NCI-H510A treated with DMSO at 0.1 percent for 48 hours (cell line): ENCODE measurements around the gene TRAF4.
A peak's percentile ranks its signal among the peaks of the same experiment; 100 is the strongest.
"Not testable (repeated sequence)": the region's sequence is repeated elsewhere in the genome, so short reads cannot be mapped to it uniquely, and the experiment has no call there.

ENCODE experiments used
- DNase-seq: peaks from one replicate; lab custom pipeline; 2025; lab: John Stamatoyannopoulos, UW

TRAF4 gene

DNA sequence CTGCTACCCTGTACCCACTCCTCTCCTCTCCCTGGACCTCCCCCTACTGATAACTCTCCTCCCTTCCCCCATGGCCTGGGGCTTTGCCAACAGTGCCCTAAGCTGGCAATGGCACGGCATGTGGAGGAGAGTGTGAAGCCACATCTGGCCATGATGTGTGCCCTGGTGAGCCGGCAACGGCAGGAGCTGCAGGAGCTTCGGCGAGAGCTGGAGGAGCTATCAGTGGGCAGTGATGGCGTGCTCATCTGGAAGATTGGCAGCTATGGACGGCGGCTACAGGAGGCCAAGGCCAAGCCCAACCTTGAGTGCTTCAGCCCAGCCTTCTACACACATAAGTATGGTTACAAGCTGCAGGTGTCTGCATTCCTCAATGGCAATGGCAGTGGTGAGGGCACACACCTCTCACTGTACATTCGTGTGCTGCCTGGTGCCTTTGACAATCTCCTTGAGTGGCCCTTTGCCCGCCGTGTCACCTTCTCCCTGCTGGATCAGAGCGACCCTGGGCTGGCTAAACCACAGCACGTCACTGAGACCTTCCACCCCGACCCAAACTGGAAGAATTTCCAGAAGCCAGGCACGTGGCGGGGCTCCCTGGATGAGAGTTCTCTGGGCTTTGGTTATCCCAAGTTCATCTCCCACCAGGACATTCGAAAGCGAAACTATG is 5.2 kb downstream of the TRAF4 start:
- DNase-seq, result no peak

DNA sequence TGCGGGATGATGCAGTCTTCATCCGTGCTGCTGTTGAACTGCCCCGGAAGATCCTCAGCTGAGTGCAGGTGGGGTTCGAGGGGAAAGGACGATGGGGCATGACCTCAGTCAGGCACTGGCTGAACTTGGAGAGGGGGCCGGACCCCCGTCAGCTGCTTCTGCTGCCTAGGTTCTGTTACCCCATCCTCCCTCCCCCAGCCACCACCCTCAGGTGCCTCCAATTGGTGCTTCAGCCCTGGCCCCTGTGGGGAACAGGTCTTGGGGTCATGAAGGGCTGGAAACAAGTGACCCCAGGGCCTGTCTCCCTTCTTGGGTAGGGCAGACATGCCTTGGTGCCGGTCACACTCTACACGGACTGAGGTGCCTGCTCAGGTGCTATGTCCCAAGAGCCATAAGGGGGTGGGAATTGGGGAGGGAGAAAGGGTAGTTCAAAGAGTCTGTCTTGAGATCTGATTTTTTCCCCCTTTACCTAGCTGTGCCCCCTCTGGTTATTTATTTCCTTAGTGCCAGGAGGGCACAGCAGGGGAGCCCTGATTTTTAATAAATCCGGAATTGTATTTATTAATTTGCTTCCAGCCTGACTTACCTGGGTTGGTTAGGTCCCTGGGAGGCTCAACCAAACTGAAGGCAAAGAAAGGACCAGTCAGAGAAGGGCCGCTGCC is 5.8 kb downstream of the TRAF4 start:
- DNase-seq, result no peak

DNA sequence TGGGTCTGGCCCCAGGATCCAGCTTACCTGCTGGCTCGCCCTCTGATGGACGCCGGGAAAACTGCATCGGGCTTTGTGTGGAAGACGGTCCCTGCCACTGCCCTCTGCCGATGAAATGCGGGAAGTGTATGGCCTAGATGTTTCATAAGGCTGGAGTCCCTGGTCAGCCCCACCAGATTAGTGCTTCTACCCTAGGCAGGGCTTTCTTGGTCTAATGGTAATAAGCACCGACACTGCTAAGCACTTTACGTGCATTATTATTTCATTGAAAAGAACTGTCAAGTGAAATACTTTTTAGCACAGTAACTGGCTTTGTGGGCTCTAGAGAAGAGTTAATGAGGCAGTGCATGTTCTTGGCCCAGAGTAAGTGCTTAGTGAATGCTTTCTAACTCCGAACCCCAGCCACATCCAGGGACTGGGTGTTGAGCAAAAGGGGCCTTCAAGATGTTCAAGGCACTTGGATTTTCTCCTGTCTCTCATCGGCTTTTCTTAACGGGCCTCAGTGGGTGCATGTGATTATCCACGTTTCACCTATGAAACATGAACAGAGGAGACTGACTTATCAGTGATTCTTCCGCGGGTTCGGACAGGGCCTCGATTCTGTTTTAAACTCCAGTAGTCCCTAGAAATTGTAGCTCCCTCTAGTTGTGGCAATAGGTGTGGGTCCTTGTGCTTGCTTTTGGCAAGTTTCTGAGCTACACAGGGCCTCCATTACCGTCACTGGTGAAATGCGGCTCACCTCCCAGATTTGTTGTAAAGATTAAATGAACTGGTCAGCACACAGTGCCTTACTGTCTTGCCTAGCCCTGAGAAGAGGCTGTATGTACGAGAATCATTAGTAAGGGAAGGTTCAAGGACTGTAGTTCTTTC is 6.6 kb downstream of the TRAF4 start:
- DNase-seq, result peak; percentile 96

DNA sequence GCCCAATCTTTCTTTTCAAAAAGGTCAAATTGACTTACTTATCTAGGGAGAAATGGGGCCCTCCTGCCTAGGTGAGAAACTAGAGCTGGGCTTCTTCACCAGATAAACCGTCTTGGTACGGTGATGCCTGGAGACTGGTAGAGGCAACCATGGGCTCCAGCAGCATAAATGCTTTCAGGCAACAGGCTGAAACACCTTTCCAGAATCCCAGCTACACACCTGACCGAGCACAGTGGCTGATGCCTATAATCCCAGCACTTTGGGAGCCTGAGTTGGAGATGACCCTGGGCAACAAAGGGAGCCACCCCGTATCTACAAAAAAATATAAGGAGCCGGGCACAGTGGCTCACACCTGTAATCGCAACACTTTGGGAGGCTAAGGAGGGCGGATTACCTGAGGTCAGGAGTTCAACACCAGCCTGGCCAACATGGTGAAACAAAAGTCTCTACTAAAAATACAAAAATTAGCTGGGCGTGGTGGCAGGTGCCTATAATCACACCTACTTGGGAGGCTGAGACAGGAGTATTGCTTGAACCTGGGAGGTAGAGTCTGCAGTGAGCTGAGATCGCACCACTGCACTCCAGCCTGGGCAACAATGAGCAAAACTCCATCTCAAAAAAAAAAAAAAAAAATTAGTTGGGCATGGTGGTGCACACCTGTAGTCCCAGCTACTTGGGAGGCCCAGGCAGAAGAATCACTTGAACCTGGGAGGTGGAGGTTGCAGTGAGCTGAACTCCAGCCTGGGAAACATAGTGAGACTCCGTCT is 8.0 kb downstream of the TRAF4 start:
- no peak for DNase-seq

DNA sequence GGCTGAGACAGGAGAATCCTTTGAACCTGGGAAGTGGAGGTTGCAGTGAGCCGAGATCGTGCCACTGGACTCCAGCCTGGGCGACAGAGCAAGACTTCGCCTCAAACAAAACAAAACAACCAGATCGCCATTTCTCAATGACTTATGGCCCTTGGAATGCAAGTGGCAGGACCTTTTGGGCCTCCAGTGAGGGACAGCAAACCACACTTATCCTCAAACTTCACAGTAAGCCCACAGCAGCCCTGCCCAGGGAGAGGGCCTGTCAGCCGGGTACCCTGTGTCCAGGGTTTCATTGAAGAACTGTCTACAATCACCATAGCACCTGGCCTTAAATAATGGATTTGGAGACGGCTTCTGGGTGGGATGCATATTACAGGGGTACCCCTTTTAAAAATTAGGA is 11.7 kb downstream of the TRAF4 start:
- no peak for DNase-seq

DNA sequence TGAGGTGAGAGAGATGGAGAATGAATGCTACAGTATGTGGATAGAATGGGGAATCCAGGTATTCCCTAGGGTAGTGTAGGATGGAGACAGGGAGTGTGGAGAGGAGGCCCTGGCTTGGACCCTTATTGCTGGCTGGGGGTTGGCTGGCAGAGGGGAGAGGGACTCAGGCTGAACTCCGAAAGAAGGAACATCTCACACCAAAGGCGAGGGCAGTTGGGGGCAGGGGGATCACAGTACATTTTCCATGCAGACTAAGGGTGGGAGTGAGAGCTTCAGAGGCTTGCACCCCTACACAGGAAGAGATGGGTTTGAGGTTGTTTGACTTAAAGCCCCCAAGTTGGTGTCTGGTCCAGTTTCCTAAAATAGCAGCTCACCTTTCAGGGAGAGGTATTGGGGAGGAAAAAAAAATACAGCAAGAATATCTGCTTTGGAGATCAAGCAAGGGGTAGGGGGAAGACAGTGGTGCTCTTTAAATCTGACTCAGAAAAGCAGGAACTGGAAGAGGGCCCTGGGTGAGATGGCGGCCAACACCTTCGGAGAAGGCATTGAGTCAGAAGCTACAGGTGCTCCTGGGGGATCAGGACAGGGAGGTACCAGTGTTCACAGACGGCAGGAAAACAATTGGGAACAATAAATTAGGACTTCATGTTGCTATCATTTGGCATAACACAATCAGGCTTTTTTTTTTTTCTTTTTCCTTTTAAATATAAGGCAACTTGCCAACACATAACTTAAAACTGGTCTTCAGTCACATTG is 12.4 kb downstream of the TRAF4 start:
- DNase-seq, result no peak

DNA sequence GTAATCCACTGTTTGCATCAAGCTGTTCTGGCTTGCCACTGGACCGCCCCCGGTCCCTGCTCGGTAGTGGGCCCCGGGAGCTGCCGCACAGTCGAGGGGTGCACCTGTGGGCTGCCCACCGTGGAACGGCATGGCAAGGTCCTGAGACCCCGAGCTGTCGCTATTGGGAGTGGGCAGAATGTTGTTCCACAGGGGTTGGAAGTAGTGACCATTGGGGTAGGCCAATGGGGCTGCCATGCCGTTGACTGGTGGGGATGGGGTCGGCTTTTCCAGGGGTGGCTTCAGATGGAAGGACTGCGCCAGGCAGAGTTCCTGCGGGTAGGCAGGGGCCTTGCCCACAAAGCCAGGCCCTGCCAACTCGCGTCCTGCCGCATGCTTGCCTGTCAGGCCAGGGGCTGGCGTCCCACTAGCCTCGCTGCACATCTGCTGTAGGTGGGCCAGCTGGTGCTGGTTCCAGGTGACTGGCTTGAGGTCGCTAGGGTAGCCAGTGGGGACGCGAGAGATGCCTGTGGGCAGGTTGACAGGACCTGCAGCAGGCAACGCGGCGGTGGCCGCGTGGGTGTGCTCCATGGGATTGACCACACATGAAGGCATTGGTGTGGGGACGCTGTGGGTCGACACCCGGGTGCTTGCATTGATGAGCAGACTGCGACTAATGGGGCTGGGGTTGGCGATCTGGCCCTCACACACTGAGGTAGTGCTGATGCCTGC is 14.8 kb downstream of the TRAF4 start:
- no peak for DNase-seq

DNA sequence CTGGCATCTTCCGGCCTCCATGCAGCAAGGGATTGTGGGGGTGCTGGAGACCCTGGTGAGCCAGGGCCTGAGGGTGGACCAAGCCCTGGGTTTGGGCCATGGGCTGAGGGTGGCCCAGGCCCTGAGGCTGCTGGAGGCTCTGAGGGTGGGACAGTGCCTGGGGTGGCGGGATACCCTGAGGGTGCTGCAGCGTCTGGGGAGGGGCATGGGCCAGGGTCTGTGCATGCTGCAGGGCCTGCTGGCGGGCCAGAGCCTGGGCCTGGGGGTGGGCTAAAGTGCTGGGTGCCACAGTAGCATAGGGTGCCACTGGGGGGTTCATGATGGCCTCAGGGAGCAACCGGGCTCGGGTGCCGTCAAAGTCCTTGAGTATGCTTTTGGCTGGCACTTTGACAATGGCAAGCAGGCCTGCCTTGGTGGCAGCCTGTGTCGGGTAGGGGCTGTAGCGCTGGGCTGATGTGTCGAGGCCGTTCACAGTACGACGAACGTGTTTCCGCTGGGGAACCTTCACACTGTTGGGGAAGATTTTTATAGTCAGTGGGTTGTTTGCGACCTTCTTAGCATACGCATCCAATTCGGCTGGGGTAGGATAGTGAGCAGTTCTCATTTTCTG is 15.6 kb downstream of the TRAF4 start:
- no peak for DNase-seq

DNA sequence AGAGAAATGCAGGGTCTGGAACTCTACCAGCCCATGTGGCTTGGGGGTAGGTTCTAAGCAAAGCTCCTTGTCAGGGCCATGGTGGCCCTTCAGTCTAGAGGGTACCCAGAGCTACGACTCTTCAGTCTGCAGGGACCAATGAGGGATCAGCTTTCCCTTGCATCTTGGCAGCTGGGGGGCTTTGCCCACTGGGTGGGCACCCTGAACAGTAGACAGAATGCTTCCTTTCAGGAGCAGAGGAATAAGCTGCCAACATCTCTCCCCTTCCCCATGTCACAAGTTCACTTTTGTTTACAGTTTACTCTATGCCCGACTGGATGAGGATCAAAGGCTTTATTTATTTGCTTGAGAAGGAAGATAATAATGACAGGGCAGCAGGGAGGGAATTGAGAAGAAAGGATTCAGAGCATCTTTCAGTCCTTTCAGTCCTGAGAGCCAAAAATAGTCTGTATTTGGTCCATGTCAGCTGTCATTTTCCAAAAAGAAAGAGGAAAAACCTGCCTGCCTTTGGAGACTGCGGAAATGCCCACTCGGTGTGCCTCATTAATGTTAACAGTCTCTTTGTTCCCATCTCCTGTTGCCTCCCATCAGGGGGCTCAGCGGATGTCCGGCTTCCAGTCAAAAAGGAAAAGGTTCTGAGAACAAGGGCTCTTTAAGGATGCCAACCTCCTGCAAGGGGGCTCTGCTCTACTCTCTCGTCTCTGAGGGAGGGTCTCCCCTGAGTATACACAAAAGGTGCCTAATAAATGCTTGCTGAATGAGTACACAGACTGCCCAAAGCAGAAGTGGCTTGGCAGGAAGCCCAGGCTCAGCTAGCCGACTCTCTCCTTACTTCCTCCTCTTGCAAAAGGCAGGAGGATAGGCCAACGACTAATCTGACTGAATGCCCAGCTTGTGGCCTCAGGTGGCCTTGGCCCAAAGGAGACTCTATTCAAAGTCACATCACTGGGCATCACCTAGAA is 17.1 kb downstream of the TRAF4 start:
- DNase-seq, result peak; percentile 58

DNA sequence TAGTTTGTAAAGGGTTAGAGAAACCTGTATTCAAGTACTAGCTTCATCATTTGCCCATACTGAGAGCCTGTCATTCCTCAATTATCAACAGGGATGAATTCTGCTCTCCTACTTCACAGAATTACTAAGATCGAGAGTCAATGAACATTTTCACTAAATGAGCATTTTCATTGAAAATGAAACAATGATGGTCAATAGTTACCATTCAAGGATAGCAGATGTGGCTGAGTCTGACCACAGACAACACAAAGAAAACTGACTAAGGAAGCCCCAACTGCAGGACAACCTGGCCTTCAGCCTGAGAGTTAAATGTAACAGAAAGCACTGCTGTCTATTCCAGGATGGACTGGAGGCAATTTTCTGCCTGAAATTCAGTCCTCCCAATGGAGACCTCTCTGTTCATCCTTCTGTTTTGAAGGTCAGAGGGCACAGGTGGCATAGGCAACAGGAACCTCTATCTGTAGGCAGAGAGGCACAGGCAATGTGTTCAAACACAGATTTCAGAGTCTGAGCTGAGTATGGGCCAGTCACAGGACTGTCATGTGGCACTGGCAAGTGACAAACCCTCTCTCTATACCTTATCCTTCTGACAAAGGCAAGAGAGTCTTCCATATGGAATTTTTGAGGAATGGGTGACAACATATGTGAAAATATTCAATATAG is 19.5 kb downstream of the TRAF4 start:
- DNase-seq, result no peak

DNA sequence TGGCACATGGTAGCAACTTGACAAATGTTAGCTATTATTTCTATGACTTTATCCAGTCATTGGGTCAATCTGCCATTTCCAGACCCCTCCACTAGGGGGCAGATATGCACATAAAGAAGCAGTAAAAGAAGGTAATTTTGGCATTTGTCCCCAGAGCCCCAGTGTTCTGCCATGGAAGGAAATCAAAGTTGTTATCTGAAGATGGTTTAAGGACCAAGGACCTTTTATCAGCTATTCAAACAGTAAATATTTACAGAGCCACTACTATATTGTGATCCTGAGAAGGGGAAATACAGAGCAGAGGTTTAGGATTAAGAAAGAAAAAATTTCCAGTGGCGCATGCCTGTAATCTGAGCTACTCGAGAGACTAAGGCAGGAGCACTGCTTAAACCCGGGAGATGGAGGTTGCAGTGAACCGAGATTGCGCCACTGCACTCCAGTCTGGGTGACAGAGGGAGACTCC is 20.0 kb downstream of the TRAF4 start:
- DNase-seq, result peak; percentile 83

DNA sequence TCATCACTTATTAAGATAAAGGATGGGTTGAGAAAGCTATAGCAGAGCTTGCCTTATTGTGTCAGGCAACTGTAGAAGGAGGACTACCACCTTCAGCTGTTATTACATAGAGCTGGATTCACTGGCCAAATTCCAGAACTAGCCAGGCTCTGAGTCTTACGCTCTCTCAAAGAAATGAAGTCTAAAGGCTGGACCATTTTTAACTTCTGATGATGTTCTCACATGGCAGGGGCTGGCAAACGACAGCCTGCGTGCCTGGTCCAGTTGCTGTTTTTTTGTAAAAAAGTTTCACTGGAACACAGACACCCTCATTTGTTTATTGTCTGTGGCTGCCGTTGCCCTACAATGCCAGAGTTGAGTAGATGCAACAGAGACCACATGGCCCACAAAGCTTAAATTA is 21.2 kb downstream of the TRAF4 start:
- no peak for DNase-seq

DNA sequence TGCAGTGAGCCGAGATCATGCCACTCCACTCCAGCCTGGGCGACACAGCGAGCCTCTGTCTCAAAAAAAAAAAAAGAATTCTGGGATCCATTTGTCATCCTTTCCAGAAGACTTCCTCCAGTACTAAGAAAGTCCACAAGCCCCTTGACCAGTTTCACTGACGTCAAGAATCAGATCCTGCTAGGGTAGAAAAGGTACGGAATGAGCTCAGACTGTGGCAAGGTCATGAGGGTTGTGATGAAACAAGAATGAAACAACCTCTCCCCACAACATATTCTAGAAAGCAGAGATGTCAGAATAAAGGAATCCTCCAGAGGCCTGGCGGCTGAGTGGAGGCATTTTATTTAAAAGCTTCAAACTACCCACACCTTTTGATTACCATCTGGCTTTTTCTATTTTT is 29.9 kb downstream of the TRAF4 start:
- DNase-seq, result no peak

DNA sequence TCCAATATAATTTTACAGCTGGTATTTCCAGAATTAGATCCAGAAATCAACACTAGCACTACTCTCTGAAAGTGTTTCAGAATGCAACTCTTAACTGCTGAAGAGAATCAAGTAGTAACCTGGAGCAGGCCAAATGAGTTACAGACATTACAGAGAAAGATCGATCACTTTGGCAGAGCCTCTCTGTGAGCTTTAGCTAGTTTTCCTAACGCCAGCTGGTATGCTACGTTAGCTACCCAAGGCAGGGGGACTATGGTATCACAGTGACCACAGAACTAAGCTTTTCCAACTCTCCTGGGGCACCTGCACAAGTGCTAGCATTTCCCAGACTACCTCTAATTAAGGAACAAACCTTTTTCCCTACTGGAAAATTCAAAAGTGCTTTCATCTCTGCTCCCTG is 30.4 kb downstream of the TRAF4 start:
- no peak for DNase-seq

DNA sequence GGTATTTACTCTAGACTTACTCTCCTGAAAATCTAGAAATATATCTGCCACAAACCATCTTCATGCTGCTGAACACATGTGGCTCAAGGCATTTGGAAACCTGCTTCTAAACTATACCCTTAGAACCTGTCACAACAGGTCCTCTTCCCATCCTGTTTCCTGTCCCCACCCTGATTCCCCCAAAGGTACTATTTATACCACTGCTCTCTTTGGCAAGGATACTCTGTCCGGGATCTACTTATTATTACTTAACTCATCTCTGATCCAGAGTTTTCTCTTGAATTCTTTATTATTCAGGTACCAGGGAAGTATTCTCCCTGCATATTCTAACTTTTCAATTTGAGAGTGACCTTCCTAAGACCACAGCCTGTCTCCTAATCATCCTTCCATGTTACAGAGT is 33.4 kb downstream of the TRAF4 start:
- DNase-seq, result no peak

DNA sequence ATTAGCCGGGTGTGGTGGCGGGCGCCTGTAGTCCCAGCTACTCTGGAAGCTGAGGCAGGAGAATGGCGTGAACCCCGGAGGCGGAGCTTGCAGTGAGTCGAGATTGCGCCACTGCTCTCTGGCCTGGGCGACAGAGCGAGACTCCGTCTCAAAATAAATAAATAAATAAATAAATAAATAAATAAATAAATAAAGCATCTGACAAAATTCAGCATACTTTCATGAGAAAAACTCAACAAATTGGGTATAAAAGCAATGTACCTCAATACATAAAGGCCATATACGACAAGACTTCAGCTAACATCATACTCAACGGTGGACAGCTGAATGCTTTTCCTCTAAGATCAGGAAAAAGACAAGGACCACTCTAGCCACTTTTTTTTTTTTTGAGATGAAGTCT is 35.8 kb downstream of the TRAF4 start:
- not testable (repeated sequence) for DNase-seq

DNA sequence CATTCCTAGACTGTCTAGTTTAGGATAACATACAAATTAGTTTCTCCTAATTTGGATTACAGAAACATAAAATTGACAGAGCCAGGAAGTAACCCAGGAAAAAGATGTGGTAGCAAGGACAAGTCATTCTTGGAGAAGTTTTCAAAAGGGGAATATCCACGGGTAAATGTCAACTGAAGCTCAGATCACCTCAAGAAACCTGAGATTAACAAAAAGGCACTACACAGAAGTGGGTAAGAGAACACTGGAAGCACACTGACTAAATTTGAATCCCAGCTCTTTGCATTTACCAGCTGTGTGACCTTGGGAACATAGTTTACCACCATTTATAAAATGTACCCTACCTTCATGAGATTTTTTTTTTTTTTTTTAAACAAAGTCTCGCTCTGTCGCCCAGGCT is 39.4 kb downstream of the TRAF4 start:
- DNase-seq, result no peak

DNA sequence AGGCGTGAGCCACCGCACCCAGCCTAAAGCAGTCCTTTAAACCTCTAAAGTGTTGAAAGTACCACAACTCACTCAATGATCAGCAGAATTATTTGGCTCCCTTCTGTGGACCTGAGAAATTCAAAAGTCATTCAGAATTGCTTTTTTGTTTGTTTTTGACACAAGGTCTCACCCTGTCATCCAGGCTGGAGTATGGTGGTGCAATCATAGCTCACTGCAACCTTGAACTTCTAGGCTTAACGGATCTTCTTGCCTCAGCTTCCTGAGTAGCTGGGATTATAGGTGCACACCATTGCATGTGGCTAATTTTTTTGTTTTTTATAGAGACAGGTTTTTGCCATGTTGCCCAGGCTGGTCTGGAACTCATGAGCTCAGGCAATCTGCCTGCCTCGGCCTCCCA is 44.3 kb downstream of the TRAF4 start:
- DNase-seq, result no peak
